ENCODE results near the gene ATXN7L1.

Gene ATXN7L1

GRCh38 chr7:105822806-105823205 is 53.6 kb downstream of the ATXN7L1 start:
- DNase-seq, result no peak

GRCh38 chr7:105821527-105821926 is 54.9 kb downstream of the ATXN7L1 start:
- DNase-seq, result no peak

- no peak for DNase-seq
These were observed 55.9 kb downstream of the ATXN7L1 start for GRCh38 chr7:105820363-105821066.

GRCh38 chr7:105819559-105819958 is 56.8 kb downstream of the ATXN7L1 start:
- no peak for DNase-seq

GRCh38 chr7:105816954-105817615 is 59.3 kb downstream of the ATXN7L1 start:
- DNase-seq, result no peak

GRCh38 chr7:105816266-105816843 is 60.0 kb downstream of the ATXN7L1 start:
- DNase-seq, result no peak

GRCh38 chr7:105815576-105815975 is 60.8 kb downstream of the ATXN7L1 start:
- no peak for DNase-seq

GRCh38 chr7:105814481-105814880 is 61.9 kb downstream of the ATXN7L1 start:
- no peak for DNase-seq

GRCh38 chr7:105811189-105811847 is 65.1 kb downstream of the ATXN7L1 start:
- DNase-seq, result no peak

- no peak for DNase-seq
These were observed 65.8 kb downstream of the ATXN7L1 start for GRCh38 chr7:105810556-105810955.

GRCh38 chr7:105808703-105809590 is 67.5 kb downstream of the ATXN7L1 start:
- DNase-seq, result peak; percentile 59

GRCh38 chr7:105808209-105808608 is 68.2 kb downstream of the ATXN7L1 start:
- no peak for DNase-seq

GRCh38 chr7:105807448-105807762 is 69.0 kb downstream of the ATXN7L1 start:
- no peak for DNase-seq

- peak; percentile 55 for DNase-seq
These were observed 69.6 kb downstream of the ATXN7L1 start for GRCh38 chr7:105806592-105807447.

GRCh38 chr7:105805447-105806019 is 70.9 kb downstream of the ATXN7L1 start:
- no peak for DNase-seq

GRCh38 chr7:105803429-105803736 is 73.0 kb downstream of the ATXN7L1 start:
- DNase-seq, result no peak

GRCh38 chr7:105802604-105803428 is 73.6 kb downstream of the ATXN7L1 start:
- no peak for DNase-seq

GRCh38 chr7:105800849-105801534 is 75.4 kb downstream of the ATXN7L1 start:
- no peak for DNase-seq

GRCh38 chr7:105800442-105800841 is 76.0 kb downstream of the ATXN7L1 start:
- DNase-seq, result no peak

GRCh38 chr7:105799677-105800076 is 76.7 kb downstream of the ATXN7L1 start:
- no peak for DNase-seq

Measured in NCI-H226 (cell line).